K562 (cell line): Measurements from ENCODE around the gene COMMD1. TPM values are rescaled to one million over a fixed set of nuclear protein-coding genes. Genes with fewer than 3 reads are reported as not detected.

Source experiments
- ATAC-seq: fragments of 200-7000 bp; cut with Tn5 transposase; 3 replicates; pipeline ENCODE4 v1.9.1; 2020; ENCODE audit warnings: moderate library complexity
- BruUV-seq: library from RNA; stranded (reverse); fragments of 400-500 nt; replicated peaks from 2 replicates; lab custom pipeline; 2021; lab: Mats Ljungman, UMichigan
- CTCF ChIA-PET: fragments of 300-600 bp; formaldehyde crosslinking; extraction: SDS; loops from one replicate; lab custom pipeline; 2021; ENCODE audit warnings: low intra/inter-chr PET ratio; lab: Yijun Ruan, JAX
- POLR2A ChIA-PET: fragments of 300-600, 350-650 bp; sonication (Branson Sonifier 250); formaldehyde crosslinking; extraction: SDS; loops from one replicate; lab custom pipeline; 2021; ENCODE audit warnings: antibody characterized with exemption, inconsistent platforms; lab: Yijun Ruan, JAX
- DNase-seq, 4 experiments: peaks; one replicate each; pipeline versions ENCODE4 v3.0.0 to v3.0.0-alpha.2; 2011 to 2018; ENCODE audit warnings: low spot score in 3 of 4, mixed read lengths in 3 of 4; ENCODE audit errors: extremely low read depth in 1 of 4
- FAIRE-seq: peaks from 2 replicates; lab custom pipeline; 2011; peaks lifted over from hg19 to GRCh38; lab: Jason Lieb, UNC
- H2AFZ ChIP-seq: 2 replicates; pipeline ENCODE4 v1.6.0; 2011; ENCODE audit warnings: low read depth, low read length, control low read depth, inconsistent platforms
- H3K27ac ChIP-seq: fragments of 200-600 bp; 3 replicates; pipeline ENCODE4 v1.8.0; 2011; ENCODE audit warnings: low read depth, mild to moderate bottlenecking, control low read depth, inconsistent platforms, low read length, moderate library complexity, mixed read lengths; ENCODE audit errors: extremely low read depth
- H3K27me3 ChIP-seq, 2 experiments: fragments of 300-600 bp in 1 of 2; 2 replicates in 1 of 2; 3 replicates in 1 of 2; pipeline versions ENCODE4 v1.6.0 to v1.8.0; 2011; ENCODE audit warnings: inconsistent platforms in 2 of 2, low read length in 2 of 2, mild to moderate bottlenecking in 1 of 2, mixed read lengths in 1 of 2, moderate library complexity in 1 of 2; ENCODE audit not compliant: control insufficient read depth in 2 of 2, insufficient read depth in 2 of 2
- H3K36me3 ChIP-seq: fragments of 300-600 bp; 3 replicates; pipeline ENCODE4 v1.8.0; 2011; ENCODE audit warnings: mild to moderate bottlenecking, low read length, inconsistent platforms; ENCODE audit not compliant: control insufficient read depth, insufficient read depth
- H3K4me1 ChIP-seq, 2 experiments: fragments of 200-600 bp in 1 of 2; replicated peaks in 1 of 2; 2 replicates in 1 of 2; 3 replicates in 1 of 2; pipeline versions ENCODE4 v1.5.1 to v1.8.0; 2011; ENCODE audit warnings: inconsistent platforms in 2 of 2, low read length in 2 of 2, mild to moderate bottlenecking in 1 of 2, mixed read lengths in 1 of 2, moderate library complexity in 1 of 2; ENCODE audit not compliant: control insufficient read depth in 2 of 2, insufficient read depth in 2 of 2
- H3K4me2 ChIP-seq: 2 replicates; pipeline ENCODE4 v1.6.1; 2011; ENCODE audit warnings: low read length, control low read depth, inconsistent platforms, mixed read lengths; ENCODE audit not compliant: insufficient read depth
- H3K4me3 ChIP-seq: fragments of 200-600 bp; sonication (generic), shearing (Covaris generic); 2 replicates; pipeline ENCODE4 v1.5.1; 2016; ENCODE audit warnings: control low read depth, inconsistent platforms
- H3K79me2 ChIP-seq: fragments of 200-600 bp; 3 replicates; pipeline ENCODE4 v1.8.0; 2011; ENCODE audit warnings: low read length, inconsistent platforms; ENCODE audit not compliant: control insufficient read depth, insufficient read depth
- H3K9ac ChIP-seq, 2 experiments: 2 replicates each; pipeline versions ENCODE4 v1.6.0 to v1.6.1; 2011; ENCODE audit warnings: low read depth in 2 of 2, low read length in 2 of 2, control low read depth in 1 of 2, inconsistent platforms in 1 of 2, mild to moderate bottlenecking in 1 of 2, mixed read lengths in 1 of 2; ENCODE audit not compliant: insufficient read depth in 1 of 2
- H3K9me1 ChIP-seq: one replicate; pipeline ENCODE4 v1.6.0; 2011; ENCODE audit warnings: inconsistent platforms, mild to moderate bottlenecking, low read length, moderate library complexity; ENCODE audit not compliant: control insufficient read depth, insufficient read depth
- H3K9me3 ChIP-seq: replicated peaks from 2 replicates; pipeline ENCODE4 v1.5.1; 2011; ENCODE audit warnings: low read depth, low read length, inconsistent platforms; ENCODE audit not compliant: control insufficient read depth, insufficient read depth
- H4K20me1 ChIP-seq: replicated peaks from 2 replicates; pipeline ENCODE4 v1.6.1; 2011; ENCODE audit warnings: low read length, inconsistent platforms, mixed read lengths; ENCODE audit not compliant: control insufficient read depth, insufficient read depth
- DLX4 ChIP-seq: fragments of 250-450 bp; sonication (Bioruptor Pico); IDR thresholded peaks from 2 replicates; pipeline ENCODE4 v1.6.1; 2021; ENCODE audit warnings: mild to moderate bottlenecking
- GTF2F1 ChIP-seq: IDR thresholded peaks from 2 replicates; pipeline ENCODE4 v1.6.1; 2011; ENCODE audit warnings: low read depth, low read length, improper control_type of control experiment
- HINFP ChIP-seq: fragments of 450-650 bp; conservative IDR thresholded peaks from 2 replicates; pipeline ENCODE4 v1.6.1; 2016; ENCODE audit warnings: missing genetic modification characterization, low read depth, mild to moderate bottlenecking, control low read depth, missing compliant biosample characterization
- MXD1 ChIP-seq: fragments of 250-450 bp; sonication (Bioruptor Pico); IDR thresholded peaks from 2 replicates; pipeline ENCODE4 v1.8.0; 2021; ENCODE audit warnings: borderline replicate concordance, mild to moderate bottlenecking, moderate library complexity; ENCODE audit not compliant: poor library complexity, severe bottlenecking
- NRF1 ChIP-seq, 2 experiments: fragments of 450-650 bp; IDR thresholded peaks in 1 of 2; conservative IDR thresholded peaks in 1 of 2; 2 replicates each; pipeline ENCODE4 v1.6.1; 2014; ENCODE audit warnings: mild to moderate bottlenecking in 2 of 2
- ZNF41 ChIP-seq: fragments of 250-450 bp; sonication (Bioruptor Pico); conservative IDR thresholded peaks from 2 replicates; pipeline ENCODE4 v1.4.0; 2020; ENCODE audit warnings: mild to moderate bottlenecking
- WGBS: fragments of 100-300 bp; shearing (Covaris generic); methylation state at CpG from one replicate; pipeline ENCODE4 v1.1.6; 2016; ENCODE audit warnings: low coverage, mixed read lengths; ENCODE audit not compliant: insufficient coverage; ENCODE audit errors: missing lambda C conversion rate; 5-methylcytosine and 5-hydroxymethylcytosine counted together
- in situ Hi-C: fragments of 300-500 bp; cut with MboI; formaldehyde crosslinking; loops from 4 replicates; pipeline ENCODE4 v1.15.0; 2018; ENCODE audit warnings: inconsistent platforms, mixed read lengths
- intact Hi-C: fragments of 100-400 bp; cut with micrococcal nuclease; formaldehyde crosslinking; loops from 2 replicates; pipeline ENCODE4 v1.14.2; 2022
- polyA plus RNA-seq, 8 experiments: library from polyadenylated mRNA; depleted of rRNA in 4 of 8; stranded (reverse) in 5 of 8; unstranded in 3 of 8; fragments of >200 nt; fragmentation: Nextera tagmentation in 2 of 8; fragmentation: Illumina TruSeq in 1 of 8; extraction: Ambion mirVana in 2 of 8; extraction: Trizol in 1 of 8; gene quantifications; 2 replicates each; pipeline versions ENCODE4 v1.2.1 to v1.2.3, GENCODE V29; 2011 to 2014; ENCODE audit warnings: inconsistent platforms in 1 of 8, missing spikeins in 1 of 8
- total RNA-seq, 7 experiments: library from RNA; depleted of rRNA in 6 of 7; stranded (reverse); fragments of >200 nt in 6 of 7; fragmentation: Illumina TruSeq in 2 of 7; extraction: Trizol in 2 of 7; gene quantifications; 2 replicates each; pipeline versions ENCODE4 v1.2.1 to v1.2.3, GENCODE V29; 2011 to 2021; ENCODE audit warnings: low replicate concordance in 1 of 7

Gene COMMD1
- total and polyA plus RNA-seq, 9 of the 15 experiments (the other 6 are each of a cell fraction or from before 2014, with no cell fraction given): 14.4 to 77.0 (median 21.4) TPM

- Histone ChIP-seq H3K4me2 (no peak overlapping the region), H3K27me3 (no peaks in the 10 kb centered on the region), H3K79me2 (no peaks in the 10 kb centered on the region), H3K9ac (no peak overlapping the region), H3K36me3 (no peaks in the 10 kb centered on the region), H3K4me1 (no peaks in the 10 kb centered on the region), H2AFZ (no peak overlapping the region), H3K9me1 (no peaks in the 10 kb centered on the region), H3K27ac (no peak overlapping the region), H3K4me3 (no peak overlapping the region), H4K20me1 (no peaks in the 10 kb centered on the region), H3K9me3 (no peaks in the 10 kb centered on the region)
- 53% methylated on average over 5 of the region's 5 CpGs for WGBS
- DNase-seq (no peak), ATAC-seq (no peak), FAIRE-seq (no peak)
- ChIA-PET CTCF (no interaction called here), POLR2A (interaction anchor here (0.7 kb wide), 1 partner anchor 49 kb away, joined by 3 read pairs; no protein-coding TSS in a partner anchor)
- TF ChIP-seq ZNF41: no peak
- no peak for TF ChIP-seq HINFP (tag)
- TF ChIP-seq MXD1: no peak
- no peak for TF ChIP-seq DLX4
- TF ChIP-seq NRF1 (conservative IDR thresholded peaks at IDR 0.05 in 1 of 2, IDR thresholded peaks at IDR 0.05 in 1 of 2): no peak
- TF ChIP-seq GTF2F1: no peak
- intact Hi-C loops: no loop called here
- no TSS peak for BruUV-seq
- in situ Hi-C loops: no loop called here
Observed at GRCh38 chr2:62032096-62032495, 126.6 kb downstream of the COMMD1 start.
